Fibroblast of lung (primary cell): ENCODE measurements around the gene BCDIN3D.

ENCODE experiments used
- EZH2 ChIP-seq: IDR thresholded peaks from 2 replicates; pipeline ENCODE4 v1.5.1; 2012; ENCODE audit warnings: low read length, control low read depth, mild to moderate bottlenecking; ENCODE audit errors: missing control alignments
- TF ChIP-seq, protein P1 (sequence below), 2 donors: IDR thresholded peaks in 1 of 2; conservative IDR thresholded peaks in 1 of 2; 1 replicate in 1 of 2; 2 replicates in 1 of 2; pipeline ENCODE4 v1.5.1; 2011 to 2012; ENCODE audit warnings: low read length in 2 of 2, control low read depth in 1 of 2, inconsistent platforms in 1 of 2, low read depth in 1 of 2, mild to moderate bottlenecking in 1 of 2

DNA sequence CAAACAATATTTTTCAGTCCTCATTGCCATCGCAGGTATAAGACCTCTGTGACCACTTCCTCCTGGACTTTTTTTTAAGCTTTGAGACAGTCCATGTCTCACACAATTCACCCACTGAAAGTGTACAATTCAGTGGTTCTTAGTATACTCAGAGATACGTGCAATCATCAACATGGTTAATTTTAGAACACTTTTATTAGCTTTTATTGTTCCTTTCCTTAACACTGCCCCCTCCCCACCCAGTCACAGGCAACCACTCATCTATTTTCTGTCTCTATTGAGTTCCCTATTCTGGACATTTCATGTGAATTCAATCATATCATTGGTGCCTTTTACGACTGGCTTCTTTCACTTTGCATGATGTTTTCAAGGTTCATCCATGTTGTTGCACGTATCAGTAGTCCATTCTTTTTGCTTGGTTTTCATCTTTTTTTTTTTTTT, 30.9 kb downstream of the BCDIN3D start:
- TF ChIP-seq, protein P1, sequence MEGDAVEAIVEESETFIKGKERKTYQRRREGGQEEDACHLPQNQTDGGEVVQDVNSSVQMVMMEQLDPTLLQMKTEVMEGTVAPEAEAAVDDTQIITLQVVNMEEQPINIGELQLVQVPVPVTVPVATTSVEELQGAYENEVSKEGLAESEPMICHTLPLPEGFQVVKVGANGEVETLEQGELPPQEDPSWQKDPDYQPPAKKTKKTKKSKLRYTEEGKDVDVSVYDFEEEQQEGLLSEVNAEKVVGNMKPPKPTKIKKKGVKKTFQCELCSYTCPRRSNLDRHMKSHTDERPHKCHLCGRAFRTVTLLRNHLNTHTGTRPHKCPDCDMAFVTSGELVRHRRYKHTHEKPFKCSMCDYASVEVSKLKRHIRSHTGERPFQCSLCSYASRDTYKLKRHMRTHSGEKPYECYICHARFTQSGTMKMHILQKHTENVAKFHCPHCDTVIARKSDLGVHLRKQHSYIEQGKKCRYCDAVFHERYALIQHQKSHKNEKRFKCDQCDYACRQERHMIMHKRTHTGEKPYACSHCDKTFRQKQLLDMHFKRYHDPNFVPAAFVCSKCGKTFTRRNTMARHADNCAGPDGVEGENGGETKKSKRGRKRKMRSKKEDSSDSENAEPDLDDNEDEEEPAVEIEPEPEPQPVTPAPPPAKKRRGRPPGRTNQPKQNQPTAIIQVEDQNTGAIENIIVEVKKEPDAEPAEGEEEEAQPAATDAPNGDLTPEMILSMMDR (conservative IDR thresholded peaks at IDR 0.05 in 1 of 2, IDR thresholded peaks at IDR 0.05 in 1 of 2; ENCODE audit: low read depth in 1 of 2, low read length in 2 of 2): no peak
- no peak for TF ChIP-seq EZH2
